CD14-positive monocyte (primary cell): ENCODE results near the gene TARS1. TPM values are rescaled to one million over a fixed set of nuclear protein-coding genes. Genes with fewer than 3 reads are reported as not detected.

Experiments
- DNase-seq, 3 donors: peaks; one replicate each; pipeline ENCODE4 v3.0.0-alpha.2; 2011 to 2022
- H2AFZ ChIP-seq: 2 replicates; pipeline ENCODE4 v1.6.0; 2012; ENCODE audit warnings: mild to moderate bottlenecking, low read depth, low read length, inconsistent platforms; ENCODE audit not compliant: insufficient read depth, poor library complexity, severe bottlenecking
- H3K27ac ChIP-seq, 2 donors: 1 replicate in 1 of 2; 2 replicates in 1 of 2; pipeline ENCODE4 v1.5.1; 2012 to 2013; ENCODE audit warnings: low read length in 2 of 2, control low read depth in 1 of 2, inconsistent platforms in 1 of 2, low read depth in 1 of 2, mild to moderate bottlenecking in 1 of 2
- H3K27me3 ChIP-seq, 2 donors: one replicate each; pipeline versions ENCODE4 v1.6.0 to v1.6.1; 2011 to 2013; ENCODE audit warnings: low read length in 2 of 2; ENCODE audit not compliant: control insufficient read depth in 2 of 2, insufficient read depth in 2 of 2
- H3K36me3 ChIP-seq, 2 donors: replicated peaks in 1 of 2; 1 replicate in 1 of 2; 2 replicates in 1 of 2; pipeline versions ENCODE4 v1.5.1 to v1.6.1; 2012 to 2013; ENCODE audit warnings: low read length in 2 of 2, control low read depth in 1 of 2, inconsistent platforms in 1 of 2, mild to moderate bottlenecking in 1 of 2; ENCODE audit not compliant: insufficient read depth in 2 of 2, control insufficient read depth in 1 of 2
- H3K4me1 ChIP-seq, 2 donors: 1 replicate in 1 of 2; 2 replicates in 1 of 2; pipeline versions ENCODE4 v1.5.1 to v1.6.1; 2012 to 2013; ENCODE audit warnings: low read length in 2 of 2, control low read depth in 1 of 2, inconsistent platforms in 1 of 2, mild to moderate bottlenecking in 1 of 2, moderate library complexity in 1 of 2; ENCODE audit not compliant: insufficient read depth in 2 of 2, control insufficient read depth in 1 of 2
- H3K4me2 ChIP-seq: replicated peaks from 2 replicates; pipeline ENCODE3; 2012; ENCODE audit warnings: low read length, moderate library complexity, mild to moderate bottlenecking; ENCODE audit not compliant: poor library complexity, severe bottlenecking; ENCODE audit errors: extremely low read depth
- H3K4me3 ChIP-seq, 3 experiments: fragments of 200-600 bp in 1 of 3; sonication (generic) in 1 of 3; replicated peaks in 1 of 3; 1 replicate in 2 of 3; 2 replicates in 1 of 3; pipeline ENCODE4 v1.5.1; 2011 to 2013; ENCODE audit warnings: low read length in 3 of 3, mild to moderate bottlenecking in 3 of 3, control low read depth in 2 of 3, low read depth in 2 of 3, inconsistent platforms in 1 of 3, moderate library complexity in 1 of 3
- H3K79me2 ChIP-seq: 2 replicates; pipeline ENCODE4 v1.6.0; 2012; ENCODE audit warnings: mild to moderate bottlenecking, control low read depth, inconsistent platforms, low read length, moderate library complexity; ENCODE audit not compliant: insufficient read depth
- H3K9ac ChIP-seq: 2 replicates; pipeline ENCODE4 v1.6.0; 2017; ENCODE audit warnings: low read length, mild to moderate bottlenecking; ENCODE audit not compliant: insufficient read depth, poor library complexity, severe bottlenecking
- H3K9me3 ChIP-seq, 2 donors: replicated peaks in 1 of 2; 1 replicate in 1 of 2; 2 replicates in 1 of 2; pipeline versions ENCODE4 v1.5.1 to v1.6.1; 2012 to 2013; ENCODE audit warnings: low read length in 2 of 2, control low read depth in 1 of 2; ENCODE audit not compliant: control insufficient read depth in 1 of 2, insufficient read depth in 1 of 2
- H4K20me1 ChIP-seq: 2 replicates; pipeline ENCODE4 v1.6.0; 2012; ENCODE audit warnings: mild to moderate bottlenecking, low read length, control low read depth, moderate library complexity; ENCODE audit not compliant: insufficient read depth
- H3K27ac Mint-ChIP-seq, 7 donors: one replicate each; pipeline ENCODE4 v1.8.0; 2020; ENCODE audit warnings: mild to moderate bottlenecking in 7 of 7, mixed read lengths in 7 of 7, moderate library complexity in 6 of 7, inconsistent platforms in 2 of 7
- H3K27me3 Mint-ChIP-seq, 3 donors: one replicate each; pipeline ENCODE4 v1.8.0; 2021 to 2022; ENCODE audit warnings: low read depth in 3 of 3, mild to moderate bottlenecking in 3 of 3, mixed read lengths in 3 of 3, moderate library complexity in 3 of 3, inconsistent platforms in 1 of 3
- H3K36me3 Mint-ChIP-seq, 2 donors: one replicate each; pipeline ENCODE4 v1.8.0; 2020; ENCODE audit warnings: mixed read lengths in 2 of 2, inconsistent platforms in 1 of 2, mild to moderate bottlenecking in 1 of 2
- H3K4me1 Mint-ChIP-seq: one replicate; pipeline ENCODE4 v1.8.0; 2020; ENCODE audit warnings: mild to moderate bottlenecking, mixed read lengths
- H3K4me3 Mint-ChIP-seq, 2 donors: one replicate each; pipeline ENCODE4 v1.8.0; 2020; ENCODE audit warnings: mild to moderate bottlenecking in 2 of 2, mixed read lengths in 2 of 2, moderate library complexity in 1 of 2
- H3K9me3 Mint-ChIP-seq, 7 donors: one replicate each; pipeline ENCODE4 v1.8.0; 2020 to 2022; ENCODE audit warnings: mixed read lengths in 7 of 7, mild to moderate bottlenecking in 6 of 7, moderate library complexity in 6 of 7, inconsistent platforms in 2 of 7
- WGBS: methylation state at CpG from one replicate; pipeline ENCODE4 v1.1.5; 2013; ENCODE audit warnings: missing lambda C conversion rate; ENCODE audit not compliant: insufficient coverage; 5-methylcytosine and 5-hydroxymethylcytosine counted together
- intact Hi-C, 2 donors: fragments of 100-400 bp; cut with micrococcal nuclease; formaldehyde crosslinking; loops; one replicate each; pipeline versions ENCODE4 v1.15.0 to v1.15.1; 2023
- polyA plus RNA-seq, 3 donors: library from polyadenylated mRNA; depleted of rRNA in 1 of 3; unstranded in 2 of 3; stranded (reverse) in 1 of 3; fragments of 300-500 nt in 2 of 3; fragments of >200 nt in 1 of 3; fragmentation: Illumina TruSeq in 2 of 3; gene quantifications; 1 replicate in 2 of 3; 2 replicates in 1 of 3; pipeline ENCODE4 v1.2.3, GENCODE V29; 2012 to 2021
- TF ChIP-seq, protein P1 (sequence below): fragments of 200-600 bp; IDR thresholded peaks from one replicate; pipeline ENCODE4 v1.8.0; 2022; ENCODE audit warnings: antibody characterized with exemption, mild to moderate bottlenecking

TARS1 gene
- polyA plus RNA-seq, 3 donors = 10.6 to 47.8 (median 39.8) TPM

DNA sequence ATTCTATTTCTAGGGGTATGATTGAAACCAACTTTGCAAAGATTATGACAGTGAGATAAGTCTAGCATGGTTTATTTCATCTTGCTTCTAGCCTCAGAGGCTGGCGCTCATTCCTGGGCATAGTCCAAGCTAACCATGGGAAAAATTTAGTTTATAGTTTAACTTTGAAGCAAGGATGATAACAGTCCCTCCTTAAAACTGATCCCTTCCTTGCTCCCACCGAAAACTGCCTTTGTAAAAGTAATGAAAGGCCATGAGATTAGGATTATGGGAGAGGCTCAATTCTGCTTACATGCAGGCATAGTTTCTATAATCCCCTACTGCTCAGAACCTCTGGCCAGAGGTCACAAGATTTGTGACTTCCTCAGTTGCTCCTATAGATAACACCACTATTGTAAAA, 75.7 kb downstream of the TARS1 start:
- no peak overlapping the region for H3K27ac Mint-ChIP-seq
- H3K27me3 Mint-ChIP-seq = peaks cover 1 to 4% (median 2%) of the 10 kb centered on the region in 3 donors
- no peak overlapping the region for H3K4me3 ChIP-seq
- intact Hi-C loops = no loop called here
- H4K20me1 ChIP-seq = no peaks in the 10 kb centered on the region
- no peak overlapping the region for H2AFZ ChIP-seq
- peaks cover 12 to 55% (median 31%) of the 10 kb centered on the region in 7 donors for H3K9me3 Mint-ChIP-seq
- H3K36me3 Mint-ChIP-seq = no peaks in the 10 kb centered on the region
- no peaks in the 10 kb centered on the region for H3K4me1 Mint-ChIP-seq
- no peak overlapping the region for H3K4me3 Mint-ChIP-seq
- no peaks in the 10 kb centered on the region for H3K79me2 ChIP-seq
- no peaks in the 10 kb centered on the region for H3K4me1 ChIP-seq
- H3K27ac ChIP-seq = no peak overlapping the region
- DNase-seq = no peak
- H3K4me2 ChIP-seq = no peak overlapping the region
- WGBS = no CpG with 5 or more reads among the region's 2 CpGs
- peaks cover 18 to 31% of the 10 kb centered on the region in 2 donors for H3K9me3 ChIP-seq
- TF ChIP-seq, protein P1, sequence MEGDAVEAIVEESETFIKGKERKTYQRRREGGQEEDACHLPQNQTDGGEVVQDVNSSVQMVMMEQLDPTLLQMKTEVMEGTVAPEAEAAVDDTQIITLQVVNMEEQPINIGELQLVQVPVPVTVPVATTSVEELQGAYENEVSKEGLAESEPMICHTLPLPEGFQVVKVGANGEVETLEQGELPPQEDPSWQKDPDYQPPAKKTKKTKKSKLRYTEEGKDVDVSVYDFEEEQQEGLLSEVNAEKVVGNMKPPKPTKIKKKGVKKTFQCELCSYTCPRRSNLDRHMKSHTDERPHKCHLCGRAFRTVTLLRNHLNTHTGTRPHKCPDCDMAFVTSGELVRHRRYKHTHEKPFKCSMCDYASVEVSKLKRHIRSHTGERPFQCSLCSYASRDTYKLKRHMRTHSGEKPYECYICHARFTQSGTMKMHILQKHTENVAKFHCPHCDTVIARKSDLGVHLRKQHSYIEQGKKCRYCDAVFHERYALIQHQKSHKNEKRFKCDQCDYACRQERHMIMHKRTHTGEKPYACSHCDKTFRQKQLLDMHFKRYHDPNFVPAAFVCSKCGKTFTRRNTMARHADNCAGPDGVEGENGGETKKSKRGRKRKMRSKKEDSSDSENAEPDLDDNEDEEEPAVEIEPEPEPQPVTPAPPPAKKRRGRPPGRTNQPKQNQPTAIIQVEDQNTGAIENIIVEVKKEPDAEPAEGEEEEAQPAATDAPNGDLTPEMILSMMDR = no peak
- no peaks in the 10 kb centered on the region for H3K36me3 ChIP-seq
- no peaks in the 10 kb centered on the region for H3K27me3 ChIP-seq
- no peak overlapping the region for H3K9ac ChIP-seq
